Kidney tubule cell (primary cell): ENCODE results near the gene HSPBP1.

Source experiments
- DNase-seq: peaks from one replicate; pipeline ENCODE4 v3.0.0-alpha.2; 2018; ENCODE audit warnings: low spot score

HSPBP1 gene

DNA sequence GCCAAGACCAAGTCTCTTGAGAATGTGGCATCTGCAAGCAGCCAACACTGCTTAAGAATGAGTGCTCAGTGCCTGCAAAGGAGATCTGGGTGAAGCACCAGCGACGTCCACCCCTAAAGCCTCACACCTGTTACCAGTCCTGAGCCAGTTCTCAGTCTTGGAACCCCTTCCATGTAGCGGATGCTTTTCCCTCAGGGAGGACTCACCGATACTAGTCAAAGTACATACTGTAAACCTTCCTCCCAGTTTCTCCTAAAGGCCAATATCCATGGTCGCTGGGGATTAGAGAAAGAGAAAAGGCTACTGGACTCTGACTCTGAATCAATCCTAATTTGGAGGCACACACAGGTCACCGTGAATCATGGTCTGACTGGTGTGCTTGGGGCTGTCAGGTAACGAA is 66.4 kb downstream of the HSPBP1 start:
- no peak for DNase-seq

DNA sequence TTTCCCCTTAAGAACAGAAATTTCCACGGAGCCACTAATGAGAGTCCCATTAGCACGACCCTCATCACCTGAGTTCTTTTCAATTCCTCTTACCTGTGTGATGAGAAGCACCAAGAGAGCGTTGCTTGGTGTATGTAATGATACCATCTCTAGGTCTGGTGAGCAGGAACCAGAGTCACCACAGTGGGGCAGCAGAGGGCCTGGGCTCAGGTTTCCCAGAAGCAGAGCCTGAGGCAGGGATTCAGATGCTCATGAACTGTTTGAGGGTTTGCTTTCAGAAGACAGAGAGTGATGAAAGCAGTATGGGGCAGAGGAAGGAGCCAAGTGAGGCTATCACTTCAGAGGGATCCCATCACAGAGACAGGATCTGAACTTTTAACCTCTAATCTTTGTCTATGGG is 67.5 kb downstream of the HSPBP1 start:
- DNase-seq = peak; percentile 22
